HepG2 (cell line): Measurements from ENCODE around the gene HS3ST4. TPM values are rescaled to one million over a fixed set of nuclear protein-coding genes. Genes with fewer than 3 reads are reported as not detected.

Source experiments
- ATAC-seq: fragments of 200-7000 bp; cut with Tn5 transposase; 3 replicates; pipeline ENCODE4 v1.9.1; 2020; ENCODE audit warnings: mild to moderate bottlenecking, moderate library complexity
- Bru-seq: library from RNA; stranded (reverse); fragments of 400-500 nt; gene quantifications from one replicate; lab custom pipeline; 2021; lab: Mats Ljungman, UMichigan
- BruChase-seq, 2 experiments: library from RNA; stranded (reverse); fragments of 400-500 nt; gene quantifications; one replicate each; lab custom pipeline; 2021; lab: Mats Ljungman, UMichigan
- BruUV-seq: library from RNA; stranded (reverse); fragments of 400-500 nt; replicated peaks from 2 replicates; lab custom pipeline; 2021; lab: Mats Ljungman, UMichigan
- CTCF ChIA-PET: fragments of 300-600 bp; formaldehyde crosslinking; extraction: SDS; loops from one replicate; lab custom pipeline; 2021; ENCODE audit warnings: low total read pairs, inconsistent platforms, low intra/inter-chr PET ratio; lab: Yijun Ruan, JAX
- POLR2A ChIA-PET: fragments of 350-600 bp; sonication (Branson Sonifier 250); formaldehyde crosslinking; loops from one replicate; lab custom pipeline; 2020; ENCODE audit warnings: antibody characterized with exemption, inconsistent platforms; lab: Yijun Ruan, JAX
- DNase-seq: peaks from one replicate; pipeline ENCODE4 v3.0.0-alpha.2; 2015; ENCODE audit warnings: low spot score
- FAIRE-seq: peaks from 3 replicates; lab custom pipeline; 2011; peaks lifted over from hg19 to GRCh38; lab: Jason Lieb, UNC
- H2AFZ ChIP-seq: one replicate; pipeline ENCODE4 v1.6.1; 2011; ENCODE audit warnings: low read length, inconsistent platforms
- H3K27ac ChIP-seq: fragments of 300-600 bp; 3 replicates; pipeline ENCODE4 v1.8.0; 2011; ENCODE audit warnings: mixed run types, mild to moderate bottlenecking, mixed read lengths, low read length, inconsistent platforms; ENCODE audit not compliant: insufficient read depth; ENCODE audit errors: extremely low read length
- H3K27me3 ChIP-seq, 2 experiments: fragments of 200-600 bp in 1 of 2; 2 replicates in 1 of 2; 3 replicates in 1 of 2; pipeline versions ENCODE4 v1.6.0 to v1.8.0; 2011; ENCODE audit warnings: low read length in 2 of 2, mild to moderate bottlenecking in 2 of 2, moderate library complexity in 2 of 2, inconsistent platforms in 1 of 2; ENCODE audit not compliant: insufficient read depth in 2 of 2, control insufficient read depth in 1 of 2
- H3K36me3 ChIP-seq, 2 experiments: fragments of 200-600 bp in 1 of 2; replicated peaks in 1 of 2; 2 replicates in 1 of 2; 3 replicates in 1 of 2; pipeline versions ENCODE4 v1.5.1 to v1.8.0; 2011; ENCODE audit warnings: low read length in 2 of 2, inconsistent platforms in 1 of 2; ENCODE audit not compliant: insufficient read depth in 2 of 2, control insufficient read depth in 1 of 2
- H3K4me1 ChIP-seq: 2 replicates; pipeline ENCODE4 v1.5.1; 2012; ENCODE audit warnings: low read length, inconsistent platforms; ENCODE audit not compliant: insufficient read depth
- H3K4me2 ChIP-seq: 2 replicates; pipeline ENCODE4 v1.6.0; 2011; ENCODE audit warnings: low read depth, low read length, inconsistent platforms
- H3K4me3 ChIP-seq, 3 experiments: fragments of 200-600 bp in 1 of 3; sonication (generic), shearing (Covaris generic) in 1 of 3; replicated peaks in 1 of 3; 2 replicates each; pipeline ENCODE4 v1.5.1; 2011 to 2016; ENCODE audit warnings: low read length in 3 of 3, inconsistent platforms in 2 of 3, low read depth in 2 of 3, mild to moderate bottlenecking in 2 of 3, control low read depth in 1 of 3, mixed read lengths in 1 of 3; ENCODE audit not compliant: insufficient read depth in 1 of 3
- H3K79me2 ChIP-seq: one replicate; pipeline ENCODE4 v1.6.1; 2011; ENCODE audit warnings: low read length, inconsistent platforms; ENCODE audit not compliant: insufficient read depth
- H3K9ac ChIP-seq: 2 replicates; pipeline ENCODE4 v1.6.0; 2011; ENCODE audit warnings: mild to moderate bottlenecking, low read depth, low read length, inconsistent platforms; ENCODE audit not compliant: insufficient read depth
- H3K9me3 ChIP-seq: 2 replicates; pipeline ENCODE4 v1.5.1; 2012; ENCODE audit warnings: mild to moderate bottlenecking, low read length
- H4K20me1 ChIP-seq: 2 replicates; pipeline ENCODE4 v1.6.0; 2011; ENCODE audit warnings: inconsistent platforms, mild to moderate bottlenecking, low read length, moderate library complexity; ENCODE audit not compliant: insufficient read depth
- CC2D1A ChIP-seq: sonication (generic); formaldehyde crosslinking; IDR thresholded peaks from 2 replicates; pipeline ENCODE4 v1.8.1; 2023; ENCODE audit warnings: mild to moderate bottlenecking, missing genetic modification reagents
- CENPX ChIP-seq: sonication (generic); formaldehyde crosslinking; IDR thresholded peaks from 2 replicates; pipeline ENCODE4 v1.9.0; 2021; ENCODE audit warnings: mild to moderate bottlenecking, missing genetic modification reagents, moderate library complexity
- ETS1 ChIP-seq: sonication (generic); formaldehyde crosslinking; IDR thresholded peaks from 2 replicates; pipeline ENCODE4 v1.4.0; 2020; ENCODE audit warnings: missing genetic modification reagents
- EZH2 ChIP-seq: conservative IDR thresholded peaks from 2 replicates; pipeline ENCODE4 v1.6.1; 2012; ENCODE audit warnings: mild to moderate bottlenecking, low read depth, low read length, moderate library complexity
- HNRNPK ChIP-seq: fragments of 200-400 bp; formaldehyde crosslinking; IDR thresholded peaks from 2 replicates; pipeline ENCODE4 v1.6.1; 2018; ENCODE audit warnings: low read length, low read depth, moderate library complexity, mild to moderate bottlenecking; ENCODE audit not compliant: poor library complexity, severe bottlenecking
- MLX ChIP-seq: IDR thresholded peaks from 2 replicates; pipeline ENCODE4 v1.6.1; 2016
- RFX5 ChIP-seq: IDR thresholded peaks from 2 replicates; pipeline ENCODE4 v1.6.1; 2011; ENCODE audit warnings: low read depth, low read length, improper control_type of control experiment
- TGIF2 ChIP-seq: IDR thresholded peaks from 2 replicates; pipeline ENCODE4 v1.6.1; 2016; ENCODE audit warnings: control low read depth, missing compliant biosample characterization
- ZNF101 ChIP-seq: sonication (generic); formaldehyde crosslinking; IDR thresholded peaks from 2 replicates; pipeline ENCODE4 v1.4.0; 2020; ENCODE audit warnings: mild to moderate bottlenecking, low read depth, missing genetic modification reagents, borderline replicate concordance
- ZNF143 ChIP-seq: sonication (generic); formaldehyde crosslinking; IDR thresholded peaks from 2 replicates; pipeline ENCODE4 v1.4.0; 2020; ENCODE audit warnings: missing genetic modification reagents
- ZNF224 ChIP-seq: sonication (generic); formaldehyde crosslinking; IDR thresholded peaks from 2 replicates; pipeline ENCODE4 v1.5.0; 2020; ENCODE audit warnings: mild to moderate bottlenecking, missing genetic modification reagents
- ZNF235 ChIP-seq: sonication (generic); formaldehyde crosslinking; IDR thresholded peaks from 2 replicates; pipeline ENCODE4 v1.8.1; 2023; ENCODE audit warnings: mild to moderate bottlenecking, missing genetic modification reagents, borderline replicate concordance
- ZNF678 ChIP-seq: sonication (generic); formaldehyde crosslinking; IDR thresholded peaks from 2 replicates; pipeline ENCODE4 v1.4.0; 2020; ENCODE audit warnings: mild to moderate bottlenecking, missing genetic modification reagents
- WGBS: methylation state at CpG from one replicate; pipeline ENCODE4 v1.1.6; 2017; ENCODE audit warnings: low lambda C conversion rate; 5-methylcytosine and 5-hydroxymethylcytosine counted together
- in situ Hi-C: cut with HindIII; loops from 2 replicates; pipeline ENCODE4 v1.10.0; 2017; ENCODE audit warnings: low pct_unique_long_range_greater_than_20kb; ENCODE audit not compliant: extremely low pct_ligation_motif_present
- intact Hi-C: fragments of 100-400 bp; cut with micrococcal nuclease; formaldehyde crosslinking; loops from one replicate; pipeline ENCODE4 v1.10.0; 2022; ENCODE audit not compliant: unreplicated experiment
- long read RNA-seq, 2 experiments: library from RNA in 1 of 2; library from polyadenylated mRNA in 1 of 2; stranded (forward) in 1 of 2; unstranded in 1 of 2; transcript quantifications; one replicate each; pipeline ENCODE4 v2.0.0, GENCODE V29; 2019 to 2022
- polyA minus RNA-seq, 3 experiments: library from RNA; depleted of rRNA, polyadenylated mRNA; stranded (reverse); fragments of >200 nt; gene quantifications; 2 replicates each; pipeline ENCODE4 v1.2.3, GENCODE V29; 2011; ENCODE audit warnings: low replicate concordance in 1 of 3
- polyA plus RNA-seq, 8 experiments: library from polyadenylated mRNA; depleted of rRNA in 3 of 8; stranded (reverse) in 7 of 8; unstranded in 1 of 8; fragments of >200 nt; fragmentation: Illumina TruSeq in 4 of 8; extraction: Trizol in 4 of 8; gene quantifications; 2 replicates each; pipeline versions ENCODE4 v1.2.1 to v1.2.3, GENCODE V29; 2011 to 2016; ENCODE audit warnings: low read depth in 4 of 8, missing spikeins in 1 of 8, mixed read lengths in 1 of 8; ENCODE audit not compliant: insufficient read depth in 1 of 8
- total RNA-seq, 5 experiments: library from RNA; depleted of rRNA; stranded (reverse); fragments of >200 nt; fragmentation: Illumina TruSeq; extraction: Trizol; gene quantifications; 2 replicates each; pipeline ENCODE4 v1.2.3, GENCODE V29; 2016; ENCODE audit warnings: low read depth in 1 of 5

The HS3ST4 gene
- total RNA-seq (2016; rRNA removed; fragmentation: Illumina TruSeq; extraction: Trizol) (not detected in 2 replicates), polyA plus RNA-seq (2011; rRNA removed) (not detected in 2 replicates), polyA minus RNA-seq (2011; rRNA and poly(A)+ RNA removed; ENCODE audit: low replicate concordance) (not detected in 2 replicates), Bru-seq, nascent RNA (percentile 2 among the genes with signal in this experiment), BruChase-seq, experiment 1, labeled RNA remaining after a 6-hour chase (percentile 3 among the genes with signal in this experiment), BruChase-seq, experiment 2, labeled RNA remaining after a 2-hour chase (percentile 3 among the genes with signal in this experiment)
- total RNA-seq (2016; cell fraction: cytosol; rRNA removed; fragmentation: Illumina TruSeq; extraction: Trizol; ENCODE audit: low read depth) = not detected in 2 replicates
- total RNA-seq (2016; cell fraction: insoluble cytoplasmic fraction; rRNA removed; fragmentation: Illumina TruSeq; extraction: Trizol) = not detected in 2 replicates
- total RNA-seq (2016; cell fraction: membrane; rRNA removed; fragmentation: Illumina TruSeq; extraction: Trizol) = not detected in 2 replicates
- total RNA-seq (2016; cell fraction: nucleus; rRNA removed; fragmentation: Illumina TruSeq; extraction: Trizol) = not detected in 2 replicates
- not detected in 2 replicates for polyA plus RNA-seq (2011; cell fraction: cytosol; rRNA removed)
- not detected in 2 replicates for polyA plus RNA-seq (2011; cell fraction: nucleus; rRNA removed)
- polyA plus RNA-seq (2012) = not detected in 2 replicates
- not detected in 2 replicates for polyA plus RNA-seq (2016; cell fraction: cytosol; fragmentation: Illumina TruSeq; extraction: Trizol; ENCODE audit: low read depth)
- polyA plus RNA-seq (2016; cell fraction: insoluble cytoplasmic fraction; fragmentation: Illumina TruSeq; extraction: Trizol; ENCODE audit: low read depth) = not detected in 2 replicates
- polyA plus RNA-seq (2016; cell fraction: membrane; fragmentation: Illumina TruSeq; extraction: Trizol; ENCODE audit: low read depth) = not detected in 2 replicates
- polyA plus RNA-seq (2016; cell fraction: nucleus; fragmentation: Illumina TruSeq; extraction: Trizol; ENCODE audit: insufficient read depth, low read depth) = not detected in 2 replicates
- polyA minus RNA-seq (2011; cell fraction: cytosol; rRNA and poly(A)+ RNA removed) = not detected in 2 replicates
- polyA minus RNA-seq (2011; cell fraction: nucleus; rRNA and poly(A)+ RNA removed) = not detected in 2 replicates
- long read RNA-seq, experiment 1 = 0 reads
- long read RNA-seq, experiment 2 = 0 reads

- no TSS peak for BruUV-seq
- Histone ChIP-seq H3K4me1 (peaks cover 17% of the 10 kb centered on the region; the same call in 1 of the 2 replicates), H3K27ac (no peak within 1 kb of the TSS), H3K4me2 (0 out of 2 replicates have a peak within 1 kb of the TSS, but pooled peaks have one; percentile 45), H3K36me3 (no peaks in the 10 kb centered on the region), H3K9ac (no peak within 1 kb of the TSS), H3K4me3 (peak within 1 kb of the TSS in 2 of 3 experiments; percentile 17 to 43; a peak in 2 of 6 replicates), H3K9me3 (no peaks in the 10 kb centered on the region), H3K27me3 (peaks cover 14 to 64% of the 10 kb centered on the region in 2 experiments), H4K20me1 (no peaks in the 10 kb centered on the region), H3K79me2 (no peaks in the 10 kb centered on the region), H2AFZ (no peak within 1 kb of the TSS)
- DNase-seq (no peak), ATAC-seq (peak; percentile 45), FAIRE-seq (no peak)
- ChIA-PET POLR2A (no interaction called here), CTCF (no interaction called here)
- in situ Hi-C loops = no loop called here
- intact Hi-C loops = loop anchor here (10.0 kb wide), 1 partner anchor 1457 kb away; no protein-coding TSS in a partner anchor
- TF ChIP-seq CC2D1A (CRISPR knock-in tag) (no peak), RFX5 (no peak), ZNF101 (CRISPR knock-in tag) (no peak), MLX (CRISPR knock-in tag) (no peak), TGIF2 (CRISPR knock-in tag) (no peak), ZNF224 (CRISPR knock-in tag) (no peak), ZNF143 (CRISPR knock-in tag) (no peak), HNRNPK (peak; percentile 29), ZNF678 (CRISPR knock-in tag) (no peak), EZH2 (0 out of 2 replicates have a peak, but pooled peaks have one; percentile 43), CENPX (no peak), ETS1 (no peak), ZNF235 (CRISPR knock-in tag) (no peak)
- WGBS = 21% methylated on average over 20 of the region's 58 CpGs
Observed at GRCh38 chr16:25691519-25692091, at the start of gene HS3ST4. Gene HS3ST4 (plus strand): TSS chr16:25691959.
